ENCODE data around the gene GTF2H1.
"Not testable (repeated sequence)": the region's sequence is repeated elsewhere in the genome, so short reads cannot be mapped to it uniquely, and the experiment has no call there.

Gene GTF2H1

DNA sequence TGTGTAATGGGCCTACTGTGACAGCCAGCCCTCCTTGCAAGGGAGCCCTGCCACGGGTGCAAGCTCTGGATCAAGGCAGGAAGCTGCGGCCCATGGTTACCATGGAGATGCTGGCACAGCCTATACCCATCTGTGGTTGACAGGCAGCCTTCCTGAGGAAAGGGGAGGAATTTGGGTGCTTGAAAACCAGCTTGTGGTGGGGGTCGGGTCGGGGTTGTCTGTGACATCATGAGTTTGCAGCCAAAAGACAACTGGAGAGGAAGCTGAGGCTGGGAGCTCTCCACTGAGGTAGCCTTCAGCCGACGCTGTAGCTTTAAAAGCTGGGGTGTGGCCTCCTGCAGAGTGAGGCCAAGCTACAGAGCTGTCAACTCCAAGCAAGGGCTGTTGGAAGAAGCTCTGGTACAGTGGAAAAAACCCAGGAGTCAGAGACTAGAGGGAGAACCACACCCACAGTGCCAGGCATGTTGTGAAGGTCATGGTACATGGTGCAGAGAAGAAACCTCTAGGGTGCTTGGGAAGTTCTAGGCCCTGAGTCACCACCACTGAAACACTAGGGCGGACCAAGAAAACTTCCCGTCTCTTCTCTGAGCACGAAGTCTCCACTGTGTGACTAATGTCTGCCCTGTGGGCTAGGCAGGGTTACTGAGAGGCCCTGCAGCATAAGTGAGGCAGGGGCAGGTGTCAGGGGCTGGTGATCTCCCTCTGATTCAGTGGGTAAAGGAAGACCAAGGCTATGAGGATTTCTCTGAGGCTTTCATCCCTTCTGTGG lies 61.2 kb downstream of the GTF2H1 start:
- DNase-seq, result peak; percentile 83

DNA sequence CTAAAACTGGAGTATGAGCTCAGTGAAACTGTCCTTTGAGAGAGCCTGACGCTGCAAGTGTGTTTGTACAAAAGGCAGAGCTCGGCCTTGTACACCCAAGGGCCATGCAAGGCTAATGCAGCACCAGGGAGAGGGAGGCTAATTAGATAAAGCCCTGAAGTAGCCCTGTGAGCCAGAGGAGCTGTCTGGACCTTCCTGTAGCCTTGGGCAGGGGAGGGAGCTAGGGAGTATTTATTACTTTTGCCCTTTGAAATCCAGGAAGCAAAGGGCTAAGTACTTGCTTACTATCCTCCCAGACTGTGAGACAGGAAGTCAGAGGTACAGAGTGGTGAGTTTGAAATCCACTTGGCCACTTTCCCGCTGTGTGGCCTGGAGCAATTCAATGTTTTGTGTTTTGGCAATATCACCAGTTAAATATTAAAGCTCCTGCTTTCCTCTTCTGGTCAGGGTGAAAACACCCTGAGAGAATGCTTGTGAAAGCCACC lies 61.8 kb downstream of the GTF2H1 start:
- DNase-seq, result no peak

DNA sequence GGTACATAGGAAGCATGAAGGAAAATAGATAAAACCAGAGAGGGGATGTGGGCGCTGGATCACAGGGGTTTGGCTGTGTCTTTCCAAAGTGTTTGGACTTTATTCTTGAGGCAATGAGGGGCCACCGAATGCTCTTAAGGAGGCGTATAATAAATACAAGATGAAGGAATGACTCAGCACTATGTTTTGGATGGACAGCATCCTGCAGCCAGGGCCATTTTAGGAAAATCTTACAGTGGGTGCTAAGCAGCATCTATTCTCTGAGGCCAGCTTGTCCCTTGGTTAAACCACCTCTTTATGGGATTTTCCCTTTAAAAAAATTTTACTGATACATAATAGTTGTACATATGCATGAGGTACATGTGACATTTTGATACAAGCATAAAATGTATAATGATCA lies 67.7 kb downstream of the GTF2H1 start:
- no peak for DNase-seq

DNA sequence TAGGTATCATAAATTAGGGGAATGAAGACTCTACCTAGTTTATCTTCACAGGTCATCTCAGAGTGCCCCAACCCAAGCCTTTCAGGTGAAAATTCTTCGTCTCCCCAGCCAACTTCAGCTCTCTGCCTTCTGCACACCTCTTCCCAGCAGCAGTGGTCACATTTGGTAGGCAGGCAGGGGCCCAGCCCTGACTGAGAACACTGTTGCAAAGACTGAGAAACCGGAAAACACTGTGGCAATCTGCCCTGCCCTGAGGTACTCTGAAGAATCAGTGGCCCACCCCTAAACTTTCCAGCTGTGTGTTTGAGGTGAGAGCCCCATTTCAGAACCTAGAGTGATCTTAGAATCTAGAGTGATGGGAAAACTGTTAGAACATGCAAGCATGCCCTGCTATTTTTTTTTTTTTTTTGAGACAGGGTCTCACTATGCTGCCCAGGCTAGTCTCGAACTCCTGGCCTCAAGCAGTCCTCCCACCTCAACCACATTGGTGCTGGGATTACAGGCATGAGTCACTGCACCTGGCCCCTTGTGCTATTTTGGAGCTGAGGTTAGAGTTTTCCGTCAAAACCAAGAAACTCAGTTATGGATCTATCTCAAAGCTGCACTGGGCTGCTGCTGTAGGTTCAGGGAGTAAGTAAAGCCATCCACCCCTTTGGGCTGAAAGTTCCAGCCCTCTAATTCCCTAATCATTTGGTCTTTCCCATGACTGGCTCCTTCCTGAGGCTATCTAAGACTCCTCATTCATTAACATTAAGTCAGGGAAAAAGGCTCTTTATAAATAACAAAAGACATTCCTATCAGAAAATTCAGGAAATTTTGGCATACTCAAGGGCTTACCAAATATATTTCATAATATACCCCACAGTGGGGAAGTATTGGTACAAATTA lies 70.3 kb downstream of the GTF2H1 start:
- peak; percentile 47 for DNase-seq

DNA sequence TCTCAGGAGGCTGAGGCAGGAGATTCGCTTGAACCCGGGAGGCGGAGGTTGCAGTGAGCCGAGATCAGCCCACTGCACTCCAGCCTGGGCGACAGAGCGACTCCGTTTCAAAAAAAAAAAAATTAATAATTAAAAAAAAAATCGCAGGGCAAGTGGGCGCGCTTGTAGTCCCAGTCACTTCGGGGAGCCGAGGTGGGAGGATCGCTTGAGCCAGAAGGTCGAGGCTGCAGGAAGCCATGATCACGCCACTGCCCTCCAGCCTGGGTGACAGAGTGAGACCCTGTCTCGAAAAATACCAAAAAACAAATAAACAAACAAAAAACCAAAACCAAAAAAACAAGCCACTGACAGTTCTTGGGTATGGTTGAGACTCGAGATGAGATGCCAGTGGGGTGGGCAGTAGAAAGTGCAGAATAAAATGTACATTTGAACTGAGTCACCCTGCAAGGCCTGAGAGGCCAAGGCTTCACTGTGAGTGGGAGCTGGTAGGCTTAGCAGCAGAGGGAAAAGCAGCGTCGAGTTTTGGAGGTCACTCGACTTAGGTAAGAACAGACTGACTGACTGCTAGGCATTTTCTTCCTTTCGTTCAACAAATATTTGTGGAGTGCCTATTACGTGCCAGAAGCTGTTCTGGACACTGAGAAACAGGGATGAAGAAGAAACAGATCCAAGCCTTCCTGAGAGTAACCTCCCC lies 71.4 kb downstream of the GTF2H1 start:
- DNase-seq, result peak; percentile 53

DNA sequence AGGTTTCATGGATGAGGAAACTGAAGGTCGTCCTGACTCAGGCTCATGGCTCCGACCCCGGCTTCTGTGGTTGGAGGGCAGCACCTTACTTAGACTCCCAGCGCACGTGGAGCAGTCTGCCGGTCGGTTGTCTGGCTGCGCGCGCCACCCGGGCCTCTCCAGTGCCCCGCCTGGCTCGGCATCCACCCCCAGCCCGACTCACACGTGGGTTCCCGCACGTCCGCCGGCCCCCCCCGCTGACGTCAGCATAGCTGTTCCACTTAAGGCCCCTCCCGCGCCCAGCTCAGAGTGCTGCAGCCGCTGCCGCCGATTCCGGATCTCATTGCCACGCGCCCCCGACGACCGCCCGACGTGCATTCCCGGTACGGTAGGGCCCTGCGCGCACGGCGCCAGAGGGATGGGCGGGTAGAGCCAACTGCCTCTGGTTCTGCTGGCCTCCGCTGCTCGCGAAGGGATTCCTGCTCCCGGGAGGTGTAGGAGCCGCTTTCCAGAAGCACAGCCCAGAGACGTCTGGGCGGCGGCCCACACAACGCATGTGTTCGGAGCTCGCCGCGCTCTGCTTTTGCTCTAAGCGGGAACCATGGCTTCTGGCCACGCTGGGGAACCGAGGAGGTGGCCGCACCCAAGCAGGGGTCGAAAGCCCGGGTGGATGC lies 72.0 kb downstream of the GTF2H1 start, which contains the start of gene LDHA:
Gene LDHA, plus strand, starts transcription at position 289 of the 653 bp plus-strand sequence. CDS start 2,280 bp downstream, outside the sequence.
- peak; percentile 100 for DNase-seq

DNA sequence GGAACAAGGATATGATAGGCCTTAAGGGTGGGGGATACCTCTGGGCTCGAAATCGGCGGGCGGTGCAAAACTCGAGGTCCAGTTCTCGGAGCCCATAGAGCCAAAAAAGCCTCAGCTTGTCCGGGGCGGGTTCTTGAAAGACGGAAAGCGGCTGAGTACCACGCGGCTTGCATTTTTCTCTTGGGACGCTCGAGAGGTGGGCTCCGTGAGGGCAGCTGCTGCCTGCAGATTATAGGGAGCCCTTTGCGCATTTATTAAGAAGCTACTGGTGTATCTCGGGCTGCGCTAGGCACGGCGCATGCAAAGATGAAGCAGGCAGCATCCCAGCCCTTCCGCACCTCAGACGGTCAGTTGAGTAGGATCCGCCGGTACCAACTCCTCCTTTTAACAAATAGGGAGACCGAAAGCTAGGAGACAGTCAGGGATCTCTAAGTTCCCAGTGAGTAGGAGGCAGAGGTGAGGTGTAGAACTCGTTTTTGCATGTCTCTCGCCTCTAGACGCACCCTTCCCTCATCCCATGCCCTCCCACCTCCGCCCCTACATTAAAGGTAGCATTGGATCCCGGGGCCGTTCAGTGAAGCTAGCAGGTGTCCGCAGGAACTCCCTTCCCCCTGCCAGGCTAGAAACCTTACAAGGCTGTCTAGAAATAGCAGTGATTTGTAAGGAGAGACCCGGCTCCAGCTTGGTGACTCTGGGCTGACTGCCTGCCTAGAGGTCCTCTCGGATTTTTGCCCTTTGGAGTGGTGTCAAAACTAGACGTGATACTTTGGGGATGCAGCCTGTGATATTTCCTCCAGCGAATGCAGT lies 72.8 kb downstream of the GTF2H1 start:
- peak; percentile 47 for DNase-seq

DNA sequence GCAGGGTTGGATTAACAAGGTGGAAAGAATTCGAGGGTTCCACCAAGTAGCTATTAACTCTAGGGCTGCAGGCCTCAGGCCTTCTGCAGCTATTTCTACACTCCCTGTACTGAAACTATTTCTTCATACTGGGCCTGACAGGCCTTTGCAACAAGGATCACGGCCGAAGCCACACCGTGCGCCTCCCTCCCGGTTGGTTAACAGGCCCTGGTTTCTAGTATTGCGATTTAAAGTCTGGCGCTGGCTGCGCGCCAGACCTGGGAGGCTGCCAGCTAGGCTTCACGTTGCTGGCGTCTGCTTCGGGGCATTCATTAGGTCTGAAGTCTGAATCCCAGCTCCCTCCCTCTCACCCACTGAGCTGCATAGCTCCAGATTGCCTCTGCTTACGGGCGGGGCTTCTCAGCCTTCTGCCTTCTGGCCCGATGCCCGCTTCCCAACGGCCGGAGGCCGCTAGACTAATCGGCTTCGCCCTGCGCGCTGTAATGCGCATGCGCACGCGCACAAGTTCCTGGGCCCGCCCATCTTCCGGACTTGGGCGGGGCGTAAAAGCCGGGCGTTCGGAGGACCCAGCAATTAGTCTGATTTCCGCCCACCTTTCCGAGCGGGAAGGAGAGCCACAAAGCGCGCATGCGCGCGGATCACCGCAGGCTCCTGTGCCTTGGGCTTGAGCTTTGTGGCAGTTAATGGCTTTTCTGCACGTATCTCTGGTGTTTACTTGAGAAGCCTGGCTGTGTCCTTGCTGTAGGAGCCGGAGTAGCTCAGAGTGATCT lies 73.6 kb downstream of the GTF2H1 start:
- DNase-seq, result peak; percentile 96

DNA sequence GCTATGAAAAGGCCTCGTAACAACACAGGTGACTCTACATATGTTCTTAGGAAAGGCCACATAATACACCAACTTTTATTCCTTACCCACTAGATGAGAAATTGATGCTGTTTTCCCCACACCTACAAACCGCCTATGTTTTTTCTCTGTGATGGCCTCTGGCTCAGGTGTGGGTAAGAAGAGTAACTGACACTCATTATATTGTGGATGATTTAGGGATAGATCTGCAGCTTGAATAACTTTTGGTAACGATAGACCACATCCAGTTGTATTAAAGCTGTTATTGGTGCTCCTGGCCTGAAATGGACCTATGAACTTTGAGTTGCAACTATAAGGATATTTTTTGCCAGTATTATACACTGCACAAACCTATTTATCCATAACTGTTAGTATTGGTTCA lies 75.6 kb downstream of the GTF2H1 start:
- no peak for DNase-seq

DNA sequence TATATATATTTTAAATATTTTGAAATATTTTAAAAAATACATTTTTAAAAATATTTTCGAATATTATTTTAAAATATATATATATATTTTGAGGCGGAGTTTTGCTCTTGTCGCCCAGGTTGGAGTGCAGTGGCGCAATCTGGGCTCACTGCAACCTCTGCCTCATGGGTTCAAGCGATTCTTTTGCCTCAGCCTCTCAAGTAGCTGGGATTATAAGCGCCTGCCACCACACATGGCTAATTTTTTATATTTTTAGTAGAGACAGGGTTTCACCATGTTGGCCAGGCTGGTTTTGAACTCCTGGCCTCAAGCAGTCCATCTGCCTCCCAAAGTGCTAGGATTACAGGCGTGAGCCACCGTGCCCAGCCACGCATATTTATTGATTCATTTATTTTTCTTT lies 78.7 kb downstream of the GTF2H1 start:
- peak; percentile 20 for DNase-seq

DNA sequence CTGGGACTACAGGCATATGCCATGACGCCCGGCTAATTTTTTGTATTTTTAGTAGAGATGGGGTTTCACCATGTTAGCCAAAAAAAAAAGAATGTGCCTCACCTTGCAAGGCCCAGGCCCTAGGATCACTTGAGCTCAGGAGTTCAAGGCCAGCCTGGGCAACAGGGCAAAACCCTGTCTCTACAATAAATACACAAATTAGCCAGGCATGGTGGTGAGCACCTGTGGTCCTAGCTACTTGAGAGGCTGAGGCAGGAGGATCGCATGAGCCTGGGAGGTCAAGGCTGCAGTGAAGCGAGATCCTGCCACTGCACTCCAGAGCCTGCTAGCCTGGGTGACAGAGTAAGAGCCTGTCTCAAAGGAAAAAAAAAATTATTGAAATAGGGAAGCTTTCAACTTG lies 81.7 kb downstream of the GTF2H1 start:
- no peak for DNase-seq

DNA sequence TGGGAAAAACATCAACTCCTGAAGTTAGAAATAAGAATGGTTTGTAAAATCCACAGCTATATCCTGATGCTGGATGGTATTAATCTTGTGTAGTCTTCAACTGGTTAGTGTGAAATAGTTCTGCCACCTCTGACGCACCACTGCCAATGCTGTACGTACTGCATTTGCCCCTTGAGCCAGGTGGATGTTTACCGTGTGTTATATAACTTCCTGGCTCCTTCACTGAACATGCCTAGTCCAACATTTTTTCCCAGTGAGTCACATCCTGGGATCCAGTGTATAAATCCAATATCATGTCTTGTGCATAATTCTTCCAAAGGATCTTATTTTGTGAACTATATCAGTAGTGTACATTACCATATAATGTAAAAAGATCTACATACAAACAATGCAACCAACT lies 85.0 kb downstream of the GTF2H1 start:
- not testable (repeated sequence) for DNase-seq

DNA sequence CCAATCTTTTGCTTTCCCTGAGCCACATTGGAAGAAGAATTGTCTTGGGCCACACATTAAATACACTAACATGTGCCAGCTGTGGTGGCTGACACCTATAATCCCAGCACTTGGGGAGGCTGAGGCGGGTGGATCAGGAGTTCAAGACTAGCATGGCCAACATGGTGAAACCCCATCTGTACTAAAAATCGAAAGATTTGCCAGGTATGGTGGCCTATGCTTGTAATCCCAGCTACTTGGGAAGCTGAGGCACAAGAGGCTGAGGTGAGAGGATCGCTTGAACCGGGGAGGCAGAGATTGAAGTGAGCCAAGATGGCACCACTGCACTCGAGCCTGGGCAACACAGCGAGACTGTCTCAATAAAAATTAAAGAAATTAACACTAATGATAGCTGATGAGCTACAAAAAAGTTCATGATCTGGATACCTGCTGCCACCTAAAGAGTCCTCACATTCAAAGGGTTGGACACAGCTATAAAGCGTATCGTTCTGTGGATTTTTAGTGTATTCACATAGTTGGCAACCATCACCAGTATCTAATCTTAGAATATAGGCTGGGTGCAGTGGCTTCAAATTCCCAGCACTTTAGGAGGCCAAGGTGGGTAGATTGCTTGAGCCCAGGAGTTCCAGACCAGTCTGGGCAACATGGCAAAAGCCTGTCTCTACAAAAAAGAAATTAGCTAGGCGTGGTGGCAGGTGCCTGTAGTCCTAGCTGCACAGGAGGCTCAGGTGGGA lies 86.4 kb downstream of the GTF2H1 start:
- DNase-seq, result peak; percentile 52

DNA sequence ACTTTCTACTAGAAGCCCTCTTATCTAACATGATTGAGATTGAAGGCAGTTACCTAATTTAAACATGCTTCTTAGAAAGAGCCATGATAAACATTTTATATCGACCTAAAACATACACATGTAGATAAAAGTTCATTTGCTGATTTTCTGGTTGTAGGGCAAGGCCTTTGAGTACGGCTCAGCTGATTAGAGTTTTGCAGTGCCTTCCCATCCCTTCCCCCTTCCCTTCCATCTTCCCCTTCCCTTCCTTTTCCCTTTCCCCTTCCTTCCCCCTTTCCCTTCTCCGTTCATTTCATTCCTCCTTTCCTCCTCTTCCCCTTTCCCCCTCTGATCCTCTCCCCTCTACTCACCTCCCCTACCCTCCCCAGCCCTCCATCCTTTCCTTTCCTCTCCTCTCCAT lies 94.1 kb downstream of the GTF2H1 start:
- DNase-seq, result no peak
